NCI-H774 (cell line): ENCODE data around the gene ACOXL.
A peak's percentile ranks its signal among the peaks of the same experiment; 100 is the strongest.
"Not testable (repeated sequence)": the region's sequence is repeated elsewhere in the genome, so short reads cannot be mapped to it uniquely, and the experiment has no call there.

ENCODE experiments used
- DNase-seq: peaks from one replicate; lab custom pipeline; 2025; lab: John Stamatoyannopoulos, UW

ACOXL gene

GRCh38 chr2:110929528-110929927 lies 197.2 kb downstream of the ACOXL start:
- DNase-seq: no peak

DNA sequence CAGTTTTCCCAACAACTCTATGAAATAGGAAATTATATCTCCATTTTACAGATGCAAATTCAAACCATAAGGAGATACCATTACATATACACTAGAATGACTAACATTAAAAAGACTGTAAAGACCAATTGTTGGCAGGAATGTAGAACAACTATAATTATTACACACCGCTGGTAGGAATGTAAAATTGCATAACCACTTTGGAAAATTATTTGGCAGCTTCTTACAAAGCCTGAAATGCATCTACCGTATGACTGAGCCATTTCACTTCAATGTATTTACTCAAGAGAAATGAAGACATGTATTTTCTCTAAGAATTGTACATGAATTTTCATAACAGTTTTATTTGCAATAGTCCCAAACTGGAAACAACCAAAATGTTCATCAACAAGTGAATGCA lies 199.3 kb downstream of the ACOXL start:
- DNase-seq: no peak

DNA sequence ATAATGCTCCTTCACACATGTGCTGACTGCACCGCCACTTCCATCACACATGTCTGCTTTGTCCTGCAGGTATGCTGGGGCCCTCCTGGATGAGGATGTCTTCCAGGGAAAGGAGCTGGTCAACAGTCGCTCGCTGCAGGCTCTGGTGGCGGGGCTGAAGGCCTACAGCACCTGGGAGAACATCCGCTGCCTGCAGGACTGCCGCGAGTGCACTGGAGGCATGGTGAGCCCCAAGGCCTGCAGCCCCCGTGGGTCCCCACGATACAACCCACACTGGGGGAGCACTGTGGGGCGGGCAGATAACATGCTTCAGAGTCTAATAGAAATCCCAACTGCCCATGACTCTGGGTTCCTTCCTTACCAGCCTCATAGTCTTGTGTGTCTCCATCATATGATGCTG lies 201.0 kb downstream of the ACOXL start:
- no peak for DNase-seq

- DNase-seq: no peak
These were observed 202.6 kb downstream of the ACOXL start for GRCh38 chr2:110934948-110935347.

DNA sequence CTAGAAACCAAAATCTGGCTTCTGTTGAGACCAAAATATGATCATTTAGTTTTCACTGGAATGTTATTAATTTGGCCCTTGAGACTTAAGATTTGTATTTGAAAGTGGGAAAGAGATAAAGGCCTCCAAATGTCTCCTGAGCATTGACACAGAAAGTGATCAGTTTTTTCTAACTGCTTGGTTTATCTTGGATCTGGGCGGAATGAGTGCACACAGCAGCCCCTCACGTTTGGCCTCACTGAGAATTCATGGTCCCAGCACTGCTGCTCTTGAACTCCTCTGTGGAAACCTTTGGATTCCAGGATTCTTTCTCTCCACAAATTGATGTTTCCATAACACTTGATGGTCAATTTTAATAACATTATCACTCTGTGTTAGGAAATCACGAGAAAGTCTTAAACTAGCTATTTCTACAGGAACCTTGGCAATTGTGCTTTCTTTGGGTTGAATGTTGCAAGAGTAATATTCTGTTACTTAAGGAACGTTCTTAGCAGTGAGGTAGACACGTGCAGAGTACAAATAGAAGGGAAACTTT lies 208.1 kb downstream of the ACOXL start:
- no peak for DNase-seq

DNA sequence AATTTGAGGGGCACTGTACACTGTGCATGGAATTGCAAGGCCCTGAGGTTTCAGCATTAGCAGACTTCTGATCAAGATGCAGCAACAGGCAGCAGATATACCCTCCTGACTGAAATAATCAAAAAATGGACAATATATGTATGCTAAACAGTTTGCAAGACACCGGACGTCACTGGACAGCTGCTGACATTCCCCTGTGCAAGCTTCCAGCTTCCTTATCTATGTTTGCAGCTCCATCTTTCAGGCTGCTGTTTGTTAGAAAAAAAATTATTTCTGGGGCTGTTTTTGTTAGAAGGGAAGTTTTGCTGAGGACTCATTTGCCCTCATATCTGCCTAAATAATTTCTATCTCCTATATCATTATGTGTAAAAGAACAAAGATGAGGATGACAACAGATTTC lies 208.9 kb downstream of the ACOXL start:
- no peak for DNase-seq

- no peak for DNase-seq
These were observed 210.8 kb downstream of the ACOXL start for GRCh38 chr2:110943070-110943634.

- no peak for DNase-seq
These were observed 214.5 kb downstream of the ACOXL start for GRCh38 chr2:110946902-110947301.

GRCh38 chr2:110948027-110948674 lies 215.8 kb downstream of the ACOXL start:
- DNase-seq: peak; percentile 5

DNA sequence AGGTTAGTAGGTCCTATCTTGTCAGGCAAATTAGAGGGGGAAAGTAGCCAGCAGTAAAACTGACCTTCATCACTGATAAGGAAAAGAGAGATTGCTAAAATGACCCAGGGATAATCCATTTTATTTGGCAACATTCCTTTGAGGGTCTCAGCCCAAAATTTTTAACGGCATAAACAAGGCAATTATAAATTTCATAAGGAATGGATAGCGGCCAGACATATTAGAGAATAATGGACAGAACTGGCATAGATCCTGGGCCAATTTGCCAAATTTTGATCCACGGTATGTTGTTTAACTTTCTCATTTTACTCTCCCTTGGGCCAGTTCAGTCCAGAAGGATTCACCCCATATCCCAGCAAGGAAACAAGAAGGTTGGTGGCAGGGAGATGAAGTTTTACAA lies 217.9 kb downstream of the ACOXL start:
- DNase-seq: no peak

DNA sequence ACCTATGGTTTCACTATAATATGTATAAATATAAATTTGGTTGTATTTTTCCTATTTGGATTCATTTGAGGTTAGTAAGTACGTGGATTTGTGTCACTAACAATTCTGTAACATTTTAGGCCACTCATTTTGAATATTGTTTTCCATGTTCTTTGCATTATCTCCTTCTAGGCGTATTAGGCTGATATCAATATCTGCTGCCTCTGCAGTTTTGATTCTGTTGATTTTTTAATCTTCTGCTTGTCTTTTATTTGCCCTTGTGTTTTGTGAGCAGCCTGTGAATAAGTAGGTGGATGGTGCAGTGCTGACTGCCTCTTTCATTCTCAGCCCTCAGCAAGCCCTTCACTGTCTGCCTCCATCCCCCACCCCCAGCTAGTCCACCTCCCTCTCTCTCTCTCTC lies 222.7 kb downstream of the ACOXL start:
- no peak for DNase-seq

GRCh38 chr2:110955556-110955955 lies 223.2 kb downstream of the ACOXL start:
- no peak for DNase-seq

DNA sequence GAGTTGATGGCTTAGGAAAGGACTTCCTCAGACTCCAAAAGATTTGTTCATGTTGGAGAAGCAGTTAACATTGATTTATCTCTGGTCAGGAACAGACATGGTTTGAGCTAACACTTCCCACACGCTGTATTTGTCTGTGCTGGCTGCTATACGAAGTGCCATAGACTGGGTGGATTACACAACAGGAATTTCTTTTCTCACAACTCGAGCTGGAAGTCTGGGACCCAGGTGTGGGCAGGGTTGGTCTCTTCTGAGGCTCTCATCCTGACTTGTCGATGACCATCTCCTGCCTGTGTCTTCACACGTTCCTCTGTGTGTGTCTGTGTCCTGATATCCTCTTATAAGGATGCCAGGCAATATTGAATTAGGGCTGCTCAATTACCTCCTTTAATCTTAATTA lies 224.9 kb downstream of the ACOXL start:
- DNase-seq: no peak

GRCh38 chr2:110958346-110959119 lies 226.2 kb downstream of the ACOXL start:
- no peak for DNase-seq

- DNase-seq: no peak
These were observed 226.8 kb downstream of the ACOXL start for GRCh38 chr2:110959198-110959597.

GRCh38 chr2:110960281-110960680 lies 227.9 kb downstream of the ACOXL start:
- no peak for DNase-seq

GRCh38 chr2:110960954-110961353 lies 228.6 kb downstream of the ACOXL start:
- no peak for DNase-seq

- not testable (repeated sequence) for DNase-seq
These were observed 229.3 kb downstream of the ACOXL start for GRCh38 chr2:110961643-110962042.

- DNase-seq: no peak
These were observed 237.3 kb downstream of the ACOXL start for GRCh38 chr2:110969696-110970095.

GRCh38 chr2:110970201-110970600 lies 237.8 kb downstream of the ACOXL start:
- no peak for DNase-seq

- DNase-seq: no peak
These were observed 239.4 kb downstream of the ACOXL start for GRCh38 chr2:110971811-110972210.

GRCh38 chr2:110973262-110973661 lies 240.9 kb downstream of the ACOXL start:
- no peak for DNase-seq

DNA sequence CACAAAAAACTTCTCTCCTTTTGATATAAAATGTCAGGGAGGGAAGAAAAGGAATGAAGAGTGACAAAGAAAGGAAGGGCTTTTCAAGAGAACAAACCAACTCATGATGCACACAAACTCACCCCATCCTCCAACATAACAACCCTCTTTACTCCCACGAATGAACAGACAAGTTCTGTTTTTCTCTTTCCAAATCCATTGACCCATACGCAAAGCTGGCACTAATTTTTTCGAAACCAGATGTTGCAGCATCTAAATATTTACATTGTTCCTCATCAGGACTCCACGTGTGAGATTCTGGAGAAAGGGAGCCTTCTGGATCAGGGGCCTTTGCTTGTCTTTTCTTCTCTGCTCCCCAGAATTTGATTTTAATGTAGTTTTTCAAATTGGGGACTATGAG lies 245.0 kb downstream of the ACOXL start:
- DNase-seq: no peak
